ENCODE results near the gene ZBTB9. TPM values are rescaled to one million over a fixed set of nuclear protein-coding genes. Genes with fewer than 3 reads are reported as not detected.

The ZBTB9 gene
- polyA plus RNA-seq, 4 donors: 14.1 to 16.9 (median 14.6) TPM

DNA sequence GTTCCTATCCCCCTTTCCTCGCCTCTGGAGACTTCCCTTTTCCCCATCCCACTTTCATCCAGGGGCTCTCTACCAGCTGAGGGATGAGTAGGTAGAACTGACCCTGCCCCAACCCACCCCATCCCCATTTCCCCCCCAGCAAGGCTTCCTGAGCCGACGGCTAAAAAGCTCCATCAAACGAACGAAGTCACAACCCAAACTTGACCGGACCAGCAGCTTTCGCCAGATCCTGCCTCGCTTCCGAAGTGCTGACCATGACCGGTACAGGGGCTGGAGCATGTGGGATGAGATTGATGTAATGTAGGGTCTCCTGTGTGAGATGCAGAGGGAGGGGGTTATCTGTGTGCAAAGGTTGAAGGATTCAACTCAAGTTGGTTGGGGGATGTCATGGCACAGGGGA is 21.8 kb upstream of the ZBTB9 start:
- no peak for DNase-seq (ENCODE audit: low read depth in 4 of 4, low spot score in 2 of 4)

GRCh38 chr6:33433001-33433543 is 21.3 kb upstream of the ZBTB9 start:
- DNase-seq (ENCODE audit: low read depth in 4 of 4, low spot score in 2 of 4): no peak

- DNase-seq (ENCODE audit: low read depth in 4 of 4, low spot score in 2 of 4): no peak
Observed at GRCh38 chr6:33433544-33434191, 20.7 kb upstream of the ZBTB9 start.

DNA sequence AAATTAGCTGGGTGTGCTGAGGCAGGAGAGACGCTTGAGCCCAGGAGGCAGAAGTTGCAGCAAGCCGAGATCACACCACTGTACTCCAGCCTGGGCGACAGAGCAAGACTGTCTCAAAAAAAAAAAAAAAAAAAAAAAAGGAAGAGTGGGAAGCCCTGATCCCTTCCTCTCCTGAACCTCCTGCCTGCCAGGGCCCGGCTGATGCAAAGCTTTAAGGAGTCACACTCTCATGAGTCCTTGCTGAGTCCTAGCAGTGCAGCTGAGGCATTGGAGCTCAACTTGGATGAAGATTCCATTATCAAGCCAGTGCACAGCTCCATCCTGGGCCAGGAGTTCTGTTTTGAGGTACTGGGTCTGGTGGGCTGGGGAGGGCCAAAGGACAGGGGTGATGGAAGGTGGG is 19.4 kb upstream of the ZBTB9 start:
- no peak for DNase-seq (ENCODE audit: low read depth in 4 of 4, low spot score in 2 of 4)

DNA sequence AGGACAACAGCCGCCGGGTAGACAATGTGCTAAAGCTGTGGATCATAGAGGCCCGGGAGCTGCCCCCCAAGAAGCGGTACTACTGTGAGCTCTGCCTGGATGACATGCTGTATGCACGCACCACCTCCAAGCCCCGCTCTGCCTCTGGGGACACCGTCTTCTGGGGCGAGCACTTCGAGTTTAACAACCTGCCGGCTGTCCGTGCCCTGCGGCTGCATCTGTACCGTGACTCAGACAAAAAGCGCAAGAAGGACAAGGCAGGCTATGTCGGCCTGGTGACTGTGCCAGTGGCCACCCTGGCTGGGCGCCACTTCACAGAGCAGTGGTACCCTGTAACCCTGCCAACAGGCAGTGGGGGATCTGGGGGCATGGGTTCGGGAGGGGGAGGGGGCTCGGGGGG is 16.7 kb upstream of the ZBTB9 start:
- no peak for DNase-seq (ENCODE audit: low read depth in 4 of 4, low spot score in 2 of 4)

DNA sequence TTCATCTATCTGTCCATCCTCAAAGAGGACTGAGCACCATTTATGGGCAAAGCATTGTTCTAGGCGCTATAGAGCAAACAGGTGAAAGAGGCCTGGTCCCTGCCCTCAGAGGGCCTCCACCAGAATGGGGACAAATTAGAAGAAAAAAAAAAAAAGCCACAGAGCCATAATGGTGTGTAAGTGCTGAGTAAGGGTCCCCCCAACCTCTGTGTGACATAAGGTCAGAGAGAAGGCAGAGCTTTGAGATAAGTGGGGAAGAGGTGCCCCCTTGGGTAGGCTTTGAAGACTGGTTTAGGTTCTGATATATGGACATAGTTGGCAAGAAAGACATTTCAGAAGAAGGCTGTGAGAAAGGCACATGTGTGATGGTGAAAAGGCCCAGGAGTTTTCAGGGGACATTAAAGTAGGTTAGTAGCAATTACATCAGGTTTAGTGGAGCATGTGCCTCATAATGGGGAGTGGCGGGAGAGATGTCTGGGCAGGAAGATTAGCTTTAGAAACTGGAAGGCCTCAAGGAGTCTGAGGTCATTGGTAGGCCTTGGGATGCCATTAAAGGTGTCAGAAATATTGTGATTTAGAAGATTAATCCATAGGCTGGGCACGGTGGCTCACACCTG is 15.3 kb upstream of the ZBTB9 start:
- no peak for DNase-seq (ENCODE audit: low read depth in 4 of 4, low spot score in 2 of 4)

DNA sequence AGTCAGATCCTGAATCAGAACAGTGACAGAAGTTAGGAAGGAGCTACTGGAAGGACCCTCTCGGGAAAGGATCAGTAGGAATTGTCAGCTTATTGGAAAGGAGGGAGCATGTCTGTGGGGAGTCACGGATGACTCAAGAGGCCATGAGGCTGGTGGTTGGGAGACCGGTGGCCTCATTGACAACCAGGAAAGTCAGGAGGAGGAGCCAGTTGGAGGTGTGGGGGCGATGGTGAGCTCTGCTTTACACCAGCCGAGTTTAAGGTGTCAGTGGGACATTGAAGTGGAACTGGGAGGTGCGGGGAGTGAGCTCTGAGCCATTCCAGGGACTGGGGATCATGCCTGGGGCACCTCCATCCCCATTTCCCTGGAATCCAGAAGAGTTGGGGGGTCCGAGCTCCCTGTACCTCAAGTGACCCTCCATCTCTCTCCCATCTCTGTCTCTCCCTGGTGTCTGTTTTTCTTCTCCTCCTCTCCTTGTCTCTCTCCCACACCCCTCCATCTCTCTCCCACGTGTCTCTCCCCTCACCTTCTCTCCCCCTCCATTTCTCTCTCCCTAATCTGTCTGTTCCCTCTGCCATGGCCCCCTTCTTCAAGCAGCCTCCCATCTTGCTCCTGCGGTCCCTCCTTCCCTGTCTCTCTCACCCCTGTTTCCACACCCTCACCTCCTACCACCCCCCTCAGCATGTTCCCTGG is 14.3 kb upstream of the ZBTB9 start:
- DNase-seq (ENCODE audit: low read depth in 4 of 4, low spot score in 2 of 4): no peak

- no peak for DNase-seq (ENCODE audit: low read depth in 4 of 4, low spot score in 2 of 4)
Observed at GRCh38 chr6:33440649-33441309, 13.6 kb upstream of the ZBTB9 start.

DNA sequence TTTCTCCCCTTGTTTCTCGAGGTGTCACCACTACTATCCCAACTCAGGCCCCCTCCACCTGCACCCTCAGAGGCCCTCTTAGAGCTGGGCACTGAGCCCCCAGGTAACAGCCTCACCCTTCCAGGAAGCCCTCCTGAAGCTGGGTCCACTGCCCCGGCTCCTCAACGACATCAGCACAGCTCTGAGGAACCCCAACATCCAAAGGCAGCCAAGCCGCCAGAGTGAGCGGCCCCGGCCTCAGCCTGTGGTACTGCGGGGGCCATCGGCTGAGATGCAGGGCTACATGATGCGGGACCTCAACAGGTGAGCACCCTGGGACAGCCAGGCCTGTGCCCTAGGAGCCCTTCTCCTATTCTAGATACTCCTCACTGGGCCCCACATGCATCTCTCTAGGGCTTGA is 12.9 kb upstream of the ZBTB9 start:
- DNase-seq (ENCODE audit: low read depth in 4 of 4, low spot score in 2 of 4): no peak

DNA sequence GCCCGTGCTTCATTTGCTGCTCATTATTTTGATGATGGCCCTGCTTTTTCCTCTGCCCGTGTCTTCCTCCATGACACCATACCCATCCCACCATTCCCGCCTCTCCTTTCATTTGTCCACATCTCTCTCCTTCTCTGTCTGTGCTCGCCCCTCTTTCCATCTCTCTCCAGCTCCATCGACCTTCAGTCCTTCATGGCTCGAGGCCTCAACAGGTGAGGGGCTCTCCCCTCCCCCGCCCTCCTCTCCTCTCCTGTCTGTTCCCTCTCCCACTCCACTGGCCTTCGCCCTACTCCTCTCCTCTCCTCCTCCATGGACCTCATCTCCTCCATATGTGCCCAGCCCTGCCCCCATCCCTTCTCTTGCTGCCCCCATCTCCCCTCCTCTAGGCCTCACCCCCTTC is 12.1 kb upstream of the ZBTB9 start:
- no peak for DNase-seq (ENCODE audit: low read depth in 4 of 4, low spot score in 2 of 4)

DNA sequence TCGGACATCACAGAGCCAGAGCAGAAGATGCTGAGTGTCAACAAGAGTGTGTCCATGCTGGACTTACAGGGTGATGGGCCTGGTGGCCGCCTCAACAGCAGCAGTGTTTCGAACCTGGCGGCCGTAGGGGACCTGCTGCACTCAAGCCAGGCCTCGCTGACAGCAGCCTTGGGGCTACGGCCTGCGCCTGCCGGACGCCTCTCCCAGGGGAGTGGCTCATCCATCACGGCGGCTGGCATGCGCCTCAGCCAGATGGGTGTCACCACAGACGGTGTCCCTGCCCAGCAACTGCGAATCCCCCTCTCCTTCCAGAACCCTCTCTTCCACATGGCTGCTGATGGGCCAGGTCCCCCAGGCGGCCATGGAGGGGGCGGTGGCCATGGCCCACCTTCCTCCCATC is 11.4 kb upstream of the ZBTB9 start:
- DNase-seq (ENCODE audit: low read depth in 4 of 4, low spot score in 2 of 4): no peak

DNA sequence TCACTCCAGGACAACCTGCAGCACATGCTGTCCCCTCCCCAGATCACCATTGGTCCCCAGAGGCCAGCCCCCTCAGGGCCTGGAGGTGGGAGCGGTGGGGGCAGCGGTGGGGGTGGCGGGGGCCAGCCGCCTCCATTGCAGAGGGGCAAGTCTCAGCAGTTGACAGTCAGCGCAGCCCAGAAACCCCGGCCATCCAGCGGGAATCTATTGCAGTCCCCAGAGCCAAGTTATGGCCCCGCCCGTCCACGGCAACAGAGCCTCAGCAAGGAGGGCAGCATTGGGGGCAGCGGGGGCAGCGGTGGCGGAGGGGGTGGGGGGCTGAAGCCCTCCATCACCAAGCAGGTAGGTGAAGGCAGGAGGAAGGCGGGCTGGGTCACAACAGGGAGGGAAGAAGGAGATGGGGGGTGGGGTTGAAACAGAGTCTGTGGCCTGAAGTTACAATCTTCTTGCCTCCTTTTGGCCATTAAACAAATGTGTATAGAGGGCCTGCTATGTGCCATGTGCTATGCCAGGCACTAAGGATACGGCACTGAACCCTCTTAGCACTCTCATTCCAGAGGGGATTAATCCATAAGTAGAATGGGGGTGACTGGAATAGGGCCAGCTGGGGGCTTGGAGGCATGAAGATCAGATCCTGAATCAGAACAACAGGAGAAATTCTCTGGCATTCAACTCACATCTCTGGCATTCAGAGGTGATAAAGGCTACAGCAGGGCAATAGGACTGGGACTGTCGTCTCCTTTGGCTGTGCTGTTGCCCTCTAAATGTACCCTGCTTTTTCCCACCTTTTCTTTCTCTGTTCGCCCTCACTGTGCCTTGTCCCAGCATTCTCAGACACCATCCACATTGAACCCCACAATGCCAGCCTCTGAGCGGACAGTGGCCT is 10.5 kb upstream of the ZBTB9 start:
- DNase-seq (ENCODE audit: low read depth in 4 of 4, low spot score in 2 of 4): no peak

DNA sequence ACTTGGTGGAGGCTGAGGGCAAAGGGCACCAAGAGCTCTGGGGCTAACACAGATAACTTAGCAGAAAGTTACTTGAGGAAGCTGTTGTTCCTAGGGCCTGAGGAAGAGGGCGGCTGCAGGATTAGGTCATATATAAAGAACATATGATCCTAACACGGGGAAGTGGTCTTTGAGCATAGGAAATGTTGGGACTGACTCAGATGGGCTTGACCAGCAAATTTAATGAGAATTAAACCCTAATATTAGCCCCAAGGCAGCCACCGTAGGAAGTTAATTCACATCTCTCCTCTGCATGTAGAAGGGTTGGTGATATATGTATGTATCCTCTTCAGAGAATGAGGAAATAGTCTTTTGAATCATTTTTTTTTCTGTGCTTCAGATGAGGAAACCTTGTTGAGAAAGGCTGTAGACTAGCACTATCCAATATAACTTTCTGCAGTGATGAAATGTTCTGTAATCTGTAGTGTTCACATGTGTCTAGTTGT is 9.2 kb upstream of the ZBTB9 start:
- DNase-seq (ENCODE audit: low read depth in 4 of 4, low spot score in 2 of 4): no peak

DNA sequence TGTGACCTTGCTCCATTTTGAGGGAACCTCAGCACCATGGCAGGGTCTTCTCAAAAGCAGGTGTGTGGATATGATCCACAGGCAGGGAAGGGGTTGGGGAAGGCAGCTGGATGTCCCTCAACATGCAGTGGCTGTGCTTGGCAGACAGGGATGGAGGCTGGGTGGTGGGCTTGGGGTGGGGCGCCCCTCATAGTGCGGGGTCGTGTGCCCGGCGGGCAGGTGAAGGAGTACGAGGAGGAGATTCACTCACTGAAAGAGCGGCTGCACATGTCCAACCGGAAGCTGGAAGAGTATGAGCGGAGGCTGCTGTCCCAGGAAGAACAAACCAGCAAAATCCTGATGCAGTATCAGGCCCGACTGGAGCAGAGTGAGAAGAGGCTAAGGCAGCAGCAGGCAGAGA is 8.0 kb upstream of the ZBTB9 start:
- DNase-seq (ENCODE audit: low read depth in 4 of 4, low spot score in 2 of 4): no peak

DNA sequence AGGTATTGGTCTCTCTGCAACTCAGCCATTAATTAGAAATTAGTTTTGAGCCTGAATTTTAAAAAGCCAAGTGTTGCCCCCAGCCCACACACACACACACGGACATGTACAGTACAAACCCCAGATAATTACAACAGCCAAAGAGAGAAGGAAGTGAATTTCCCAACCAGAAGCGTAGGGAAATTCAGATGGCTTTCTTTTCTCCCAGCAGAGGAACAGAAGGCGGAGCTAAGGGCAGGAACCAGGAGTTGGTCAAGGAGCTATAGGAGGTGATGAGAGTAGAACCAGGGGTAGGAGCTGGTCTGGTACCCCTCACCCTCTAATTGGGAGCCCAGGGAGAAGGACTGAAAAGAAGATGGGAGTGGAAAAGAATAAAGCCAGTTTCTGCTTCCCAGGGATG is 3.9 kb upstream of the ZBTB9 start:
- no peak for DNase-seq (ENCODE audit: low read depth in 4 of 4, low spot score in 2 of 4)

DNA sequence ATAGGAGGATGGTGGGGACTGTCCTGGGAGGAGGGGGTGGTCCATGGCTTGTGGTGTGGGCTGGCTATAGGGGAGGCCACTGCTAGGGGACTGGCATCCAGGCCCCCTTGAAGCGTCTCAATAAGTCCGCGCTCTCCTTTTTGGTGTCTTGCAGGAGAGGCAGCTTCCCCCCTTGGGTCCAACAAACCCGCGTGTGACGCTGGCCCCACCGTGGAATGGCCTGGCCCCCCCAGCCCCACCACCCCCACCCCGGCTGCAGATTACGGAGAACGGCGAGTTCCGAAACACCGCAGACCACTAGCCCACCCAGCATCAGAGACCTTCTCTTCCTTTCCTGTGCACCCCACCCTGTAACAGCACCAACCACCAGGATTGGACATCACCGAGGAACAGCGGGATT is 2.8 kb upstream of the ZBTB9 start:
- no peak for DNase-seq (ENCODE audit: low read depth in 4 of 4, low spot score in 2 of 4)

- DNase-seq (ENCODE audit: low read depth in 4 of 4, low spot score in 2 of 4): no peak
Observed at GRCh38 chr6:33452496-33452895, 1.9 kb upstream of the ZBTB9 start.

GRCh38 chr6:33453393-33454008 is 875 bp upstream of the ZBTB9 start:
- DNase-seq (ENCODE audit: low read depth in 4 of 4, low spot score in 2 of 4): no peak

DNA sequence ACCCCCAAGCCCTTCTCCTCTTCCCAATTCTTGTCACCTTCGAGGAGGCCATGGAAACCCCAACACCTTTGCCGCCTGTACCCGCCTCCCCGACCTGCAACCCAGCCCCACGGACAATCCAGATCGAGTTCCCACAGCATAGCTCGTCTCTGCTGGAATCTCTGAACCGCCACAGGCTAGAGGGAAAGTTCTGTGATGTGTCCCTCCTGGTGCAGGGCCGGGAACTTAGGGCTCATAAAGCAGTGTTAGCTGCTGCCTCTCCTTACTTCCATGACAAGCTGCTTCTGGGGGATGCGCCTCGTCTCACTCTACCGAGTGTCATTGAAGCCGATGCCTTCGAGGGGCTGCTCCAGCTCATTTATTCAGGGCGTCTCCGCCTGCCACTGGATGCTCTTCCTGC is 675 bp downstream of the ZBTB9 start:
- DNase-seq (ENCODE audit: low read depth in 4 of 4, low spot score in 2 of 4): no peak

GRCh38 chr6:33456156-33456555 is 1.8 kb downstream of the ZBTB9 start:
- DNase-seq (ENCODE audit: low read depth in 4 of 4, low spot score in 2 of 4): no peak
